H1 (cell line): ENCODE data around the gene DIP2C. TPM values are rescaled to one million over a fixed set of nuclear protein-coding genes. Genes with fewer than 3 reads are reported as not detected.

Experiments used
- ASH2L ChIP-seq: fragments of 200-600, 300-600 bp; sonication (generic); IDR thresholded peaks from one replicate; pipeline ENCODE4 v1.7.1; 2017; ENCODE audit warnings: low read length
- BRCA1 ChIP-seq: IDR thresholded peaks from 2 replicates; pipeline ENCODE4 v1.6.1; 2012; ENCODE audit warnings: low read depth, low read length, improper control_type of control experiment
- CHD7 ChIP-seq: fragments of 300-600 bp; sonication (generic); IDR thresholded peaks from 2 replicates; pipeline ENCODE4 v1.7.1; 2012; ENCODE audit warnings: low read length, moderate library complexity, mild to moderate bottlenecking, inconsistent platforms; ENCODE audit not compliant: insufficient replicate concordance
- MAFK ChIP-seq: IDR thresholded peaks from 2 replicates; pipeline ENCODE4 v1.6.1; 2012; ENCODE audit warnings: low read depth, mild to moderate bottlenecking, improper control_type of control experiment, low read length
- MAX ChIP-seq: IDR thresholded peaks from 2 replicates; pipeline ENCODE4 v1.6.1; 2012; ENCODE audit warnings: inconsistent platforms
- TCF12 ChIP-seq: IDR thresholded peaks from 2 replicates; pipeline ENCODE4 v1.6.1; 2011; ENCODE audit warnings: low read depth, mild to moderate bottlenecking, low read length
- polyA plus RNA-seq, 7 experiments: library from polyadenylated mRNA; depleted of rRNA in 3 of 7; stranded (reverse) in 5 of 7; unstranded in 2 of 7; fragments of >200 nt in 5 of 7; fragments of 200-250 nt in 2 of 7; gene quantifications; 1 replicate in 5 of 7; 2 replicates in 1 of 7; 4 replicates in 1 of 7; pipeline versions ENCODE4 v1.2.1 to v1.2.3, GENCODE V29; 2011 to 2013; ENCODE audit warnings: missing spikeins in 2 of 7, mixed read lengths in 2 of 7
- total RNA-seq: library from RNA; stranded (reverse); fragmentation: NEBNext Ultra II Directional; extraction: Animal tissue kit (Norgen Biotek cat#: 25700); gene quantifications from 2 replicates; pipeline ENCODE4 v1.2.1, GENCODE V29; 2021
- TF ChIP-seq, protein P1 (sequence below): IDR thresholded peaks from 2 replicates; pipeline ENCODE4 v1.6.1; 2011; ENCODE audit warnings: low read depth, mild to moderate bottlenecking, low read length; ENCODE audit not compliant: insufficient read depth

Gene DIP2C
- total and polyA plus RNA-seq, 2 of the 8 experiments (the other 6 are each of a cell fraction or from before 2014, with no cell fraction given) = 3.8 to 9.3 TPM

DNA sequence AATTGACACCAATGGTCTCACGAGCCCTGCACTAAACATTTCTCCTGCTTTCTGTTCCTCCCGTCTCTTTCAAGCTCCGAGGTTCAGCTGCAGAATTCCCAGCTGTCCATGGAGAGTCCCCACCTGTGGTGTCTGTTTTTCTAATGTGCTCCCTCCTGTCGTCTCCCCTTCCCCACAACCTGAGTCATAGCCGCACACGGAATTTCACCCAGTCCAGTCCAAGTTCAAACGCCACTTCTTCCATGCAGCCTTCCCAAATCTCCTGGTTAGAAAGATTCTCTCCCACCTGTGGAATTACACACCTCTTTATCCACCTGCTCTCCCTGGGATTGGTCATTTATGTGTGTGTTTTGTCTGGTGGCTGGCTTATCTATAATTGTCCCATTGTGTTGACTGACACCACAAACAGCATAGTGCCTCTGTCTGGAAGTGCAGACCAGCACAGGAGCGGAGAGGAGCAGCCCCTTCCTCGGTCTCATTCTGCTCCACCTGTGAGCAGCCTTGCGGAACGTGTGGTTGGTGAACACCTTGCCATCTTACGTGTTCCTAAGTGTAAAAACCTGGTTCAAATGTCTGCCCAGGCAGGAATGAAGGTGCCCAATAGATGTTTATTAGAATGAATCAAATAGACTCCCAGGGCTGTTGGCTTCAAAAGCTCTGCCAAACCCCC, 3.3 kb upstream of the DIP2C start (continued):
- no peak for TF ChIP-seq TCF12
- no peak for TF ChIP-seq MAX
- TF ChIP-seq BRCA1 = no peak
- TF ChIP-seq, protein P1, sequence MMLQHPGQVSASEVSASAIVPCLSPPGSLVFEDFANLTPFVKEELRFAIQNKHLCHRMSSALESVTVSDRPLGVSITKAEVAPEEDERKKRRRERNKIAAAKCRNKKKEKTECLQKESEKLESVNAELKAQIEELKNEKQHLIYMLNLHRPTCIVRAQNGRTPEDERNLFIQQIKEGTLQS = no peak
- no peak for TF ChIP-seq CHD7
- TF ChIP-seq ASH2L = no peak
- no peak for TF ChIP-seq MAFK
